Retinal pigment epithelial cell (primary cell): ENCODE results near the gene ACOT7.

Source experiments
- DNase-seq: peaks from one replicate; pipeline ENCODE4 v3.0.0-alpha.2; 2010; ENCODE audit warnings: low read depth
- H3K4me3 ChIP-seq: 2 replicates; pipeline ENCODE4 v1.5.1; 2011; ENCODE audit warnings: mild to moderate bottlenecking, low read length, control low read depth, moderate library complexity
- TF ChIP-seq, protein P1 (sequence below): conservative IDR thresholded peaks from 2 replicates; pipeline ENCODE4 v1.5.1; 2011; ENCODE audit warnings: low read depth, low read length, control low read depth, inconsistent platforms

The ACOT7 gene

DNA sequence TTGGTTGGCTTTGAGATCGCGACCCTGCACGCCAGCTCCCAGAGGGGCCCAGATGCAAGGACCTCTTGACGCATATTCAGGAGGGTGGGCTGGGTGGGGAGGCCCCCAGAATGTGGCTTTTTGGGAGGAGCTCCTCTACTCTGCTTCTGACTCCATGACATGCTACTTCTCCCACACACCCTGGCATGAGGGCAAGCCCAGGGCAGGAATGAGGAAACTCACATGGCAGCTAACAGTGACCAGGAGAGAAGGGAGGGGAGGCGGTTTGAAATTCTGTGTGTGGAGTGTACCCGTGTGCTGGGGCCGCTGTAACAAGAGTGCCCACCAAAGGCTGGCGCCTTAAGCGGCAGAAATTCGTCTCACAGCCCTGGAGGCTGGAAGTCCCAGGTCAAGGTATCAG is 71.4 kb downstream of the ACOT7 start:
- H3K4me3 ChIP-seq = no peak overlapping the region
- TF ChIP-seq, protein P1, sequence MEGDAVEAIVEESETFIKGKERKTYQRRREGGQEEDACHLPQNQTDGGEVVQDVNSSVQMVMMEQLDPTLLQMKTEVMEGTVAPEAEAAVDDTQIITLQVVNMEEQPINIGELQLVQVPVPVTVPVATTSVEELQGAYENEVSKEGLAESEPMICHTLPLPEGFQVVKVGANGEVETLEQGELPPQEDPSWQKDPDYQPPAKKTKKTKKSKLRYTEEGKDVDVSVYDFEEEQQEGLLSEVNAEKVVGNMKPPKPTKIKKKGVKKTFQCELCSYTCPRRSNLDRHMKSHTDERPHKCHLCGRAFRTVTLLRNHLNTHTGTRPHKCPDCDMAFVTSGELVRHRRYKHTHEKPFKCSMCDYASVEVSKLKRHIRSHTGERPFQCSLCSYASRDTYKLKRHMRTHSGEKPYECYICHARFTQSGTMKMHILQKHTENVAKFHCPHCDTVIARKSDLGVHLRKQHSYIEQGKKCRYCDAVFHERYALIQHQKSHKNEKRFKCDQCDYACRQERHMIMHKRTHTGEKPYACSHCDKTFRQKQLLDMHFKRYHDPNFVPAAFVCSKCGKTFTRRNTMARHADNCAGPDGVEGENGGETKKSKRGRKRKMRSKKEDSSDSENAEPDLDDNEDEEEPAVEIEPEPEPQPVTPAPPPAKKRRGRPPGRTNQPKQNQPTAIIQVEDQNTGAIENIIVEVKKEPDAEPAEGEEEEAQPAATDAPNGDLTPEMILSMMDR = no peak
- DNase-seq = no peak

GRCh38 chr1:6321205-6321604 is 72.4 kb downstream of the ACOT7 start:
- H3K4me3 ChIP-seq = no peak overlapping the region
- DNase-seq = no peak
- TF ChIP-seq, protein P1 = no peak

DNA sequence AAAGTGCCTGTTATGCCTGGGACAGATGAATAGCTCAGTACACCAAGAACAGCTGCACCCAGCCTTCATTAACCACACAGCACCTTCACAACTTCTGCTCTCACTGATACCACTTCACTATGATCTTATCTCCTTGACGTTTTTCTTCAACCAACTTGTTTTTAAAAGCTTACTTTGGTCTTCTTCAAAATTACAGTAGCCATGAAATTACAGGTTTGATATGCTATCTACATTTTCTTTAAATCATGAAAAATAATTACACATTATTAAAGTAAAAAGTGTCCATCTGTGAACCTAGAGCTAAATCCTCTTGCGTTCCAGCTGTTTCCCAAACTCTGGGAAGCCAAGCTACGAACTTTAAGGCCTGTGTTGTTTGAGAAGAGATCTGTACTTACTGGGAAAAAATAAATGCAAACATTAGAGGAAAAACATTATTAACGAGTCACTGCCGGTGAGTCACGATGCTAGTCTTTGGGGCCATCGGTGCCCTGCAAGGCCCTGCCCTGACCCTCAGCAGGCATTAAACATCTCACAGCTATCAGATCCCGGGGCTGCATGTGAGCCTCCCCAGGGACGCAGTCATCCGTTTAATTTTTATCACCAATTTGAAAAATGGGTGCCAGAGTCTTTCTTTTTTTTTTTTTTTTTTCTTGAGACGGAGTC is 76.3 kb downstream of the ACOT7 start:
- H3K4me3 ChIP-seq = no peak overlapping the region
- DNase-seq = no peak
- TF ChIP-seq, protein P1 = no peak

DNA sequence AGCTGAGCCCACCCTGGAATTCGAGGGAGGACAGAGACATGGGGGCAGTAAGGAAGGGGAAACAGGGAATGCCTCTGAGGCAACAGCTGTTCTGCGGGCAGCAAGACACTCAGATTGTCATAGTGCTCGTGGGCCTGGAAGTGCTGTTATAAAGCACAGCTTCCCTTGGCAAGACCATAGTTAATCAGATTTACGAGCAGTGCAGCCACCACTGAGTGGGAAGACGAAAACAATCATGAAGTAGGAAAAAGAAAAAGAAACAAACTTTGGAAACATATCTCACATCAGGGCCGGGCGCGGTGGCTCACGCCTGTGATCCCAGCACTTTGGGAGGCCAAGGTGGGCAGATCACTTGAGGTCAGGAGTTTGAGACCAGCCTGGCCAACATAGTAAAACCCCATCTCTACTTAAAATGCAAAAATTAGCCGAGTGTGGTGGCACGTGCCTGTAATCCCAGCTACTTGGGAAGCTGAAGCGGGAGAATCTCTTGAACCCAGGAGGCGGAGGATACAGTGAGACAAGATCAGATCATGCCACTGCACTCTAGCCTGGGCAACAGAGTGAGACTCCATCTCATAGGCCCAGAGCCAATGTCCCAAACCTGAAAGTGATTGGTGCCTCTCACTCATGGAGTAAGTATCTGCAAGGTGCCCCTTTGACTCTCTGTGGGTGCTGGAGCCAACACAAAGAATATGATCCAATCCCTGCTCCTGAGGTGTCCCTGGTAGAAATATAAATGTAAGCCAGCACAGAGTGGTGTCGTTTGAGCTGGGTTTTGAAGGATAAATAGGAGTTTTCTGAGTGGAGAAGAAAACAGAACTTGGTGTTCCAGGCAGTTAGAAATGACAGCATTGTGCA is 77.1 kb downstream of the ACOT7 start:
- no peak for DNase-seq
- TF ChIP-seq, protein P1 = no peak
- H3K4me3 ChIP-seq = no peak overlapping the region

- TF ChIP-seq, protein P1 = no peak
- H3K4me3 ChIP-seq = no peak overlapping the region
- DNase-seq = no peak
Measured at GRCh38 chr1:6314503-6314902, 79.1 kb downstream of the ACOT7 start.

GRCh38 chr1:6313393-6314200 is 80.0 kb downstream of the ACOT7 start:
- H3K4me3 ChIP-seq = no peak overlapping the region
- TF ChIP-seq, protein P1 = no peak
- no peak for DNase-seq
